Stimulated activated CD8-positive, alpha-beta memory T cell treated with anti-CD3 and anti-CD28 coated beads, Interleukin-15, amount 100 ng/mL, for 48 hours (primary cell): Measurements from ENCODE around the gene CEP192.
A peak's percentile ranks its signal among the peaks of the same experiment; 100 is the strongest.
"Not testable (repeated sequence)": the region's sequence is repeated elsewhere in the genome, so short reads cannot be mapped to it uniquely, and the experiment has no call there.

Experiments used
- DNase-seq, 2 donors: peaks; one replicate each; pipeline ENCODE4 v3.0.0-alpha.2; 2020; ENCODE audit warnings: low read depth in 2 of 2

CEP192 gene

DNA sequence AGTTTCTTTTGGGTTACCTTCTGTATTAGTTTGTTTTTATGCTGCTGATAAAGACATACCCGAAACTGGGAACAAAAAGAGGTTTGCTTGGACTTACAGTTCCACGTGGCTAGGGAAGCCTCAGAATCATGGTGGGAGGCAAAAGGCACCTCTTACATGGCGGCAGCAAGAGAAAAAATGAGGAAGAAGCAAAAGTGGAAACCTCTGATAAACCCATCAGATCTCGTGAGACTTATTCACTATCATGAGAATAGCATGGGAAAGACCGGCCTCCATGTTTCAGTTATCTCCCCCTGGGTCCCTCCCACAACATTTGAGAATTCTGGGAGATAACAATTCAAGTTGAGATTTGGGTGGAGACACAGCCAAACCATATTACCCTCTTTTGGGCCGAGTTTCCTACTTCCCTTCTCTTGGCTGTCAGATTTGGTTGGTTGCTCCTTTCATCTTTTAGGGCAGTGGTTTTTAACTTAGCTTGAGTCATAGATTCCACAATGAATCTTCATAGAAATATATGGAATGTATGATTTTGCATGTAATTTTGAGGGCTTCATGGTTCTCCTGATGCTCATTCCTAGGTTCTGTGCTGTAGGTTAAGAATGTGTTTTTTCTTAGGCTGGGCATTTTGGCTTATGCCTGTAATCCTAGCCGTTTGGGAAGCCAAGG lies 44.2 kb downstream of the CEP192 start:
- no peak for DNase-seq

- DNase-seq = no peak
Observed at GRCh38 chr18:13036622-13037320, 45.6 kb downstream of the CEP192 start.

DNA sequence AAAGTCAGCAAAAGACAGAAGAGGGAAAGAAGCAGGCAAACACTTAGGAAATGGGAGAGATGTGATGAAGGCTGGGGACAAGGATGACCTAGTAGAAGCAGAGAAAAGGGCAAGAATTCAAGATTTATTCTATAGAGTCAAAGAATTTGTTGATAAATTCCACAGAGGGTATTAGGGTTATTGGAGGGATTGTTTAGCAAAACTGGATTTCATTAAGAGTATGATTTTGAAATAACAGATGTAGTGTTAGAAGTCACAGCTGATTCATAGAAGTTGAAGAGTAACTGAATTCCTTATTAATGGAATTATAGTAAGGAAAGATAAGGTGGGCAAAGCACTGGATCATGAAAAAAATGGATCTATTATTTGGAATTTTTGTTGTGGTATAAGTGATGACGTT lies 48.6 kb downstream of the CEP192 start:
- no peak for DNase-seq

GRCh38 chr18:13043066-13043465 lies 51.9 kb downstream of the CEP192 start:
- DNase-seq = no peak

DNA sequence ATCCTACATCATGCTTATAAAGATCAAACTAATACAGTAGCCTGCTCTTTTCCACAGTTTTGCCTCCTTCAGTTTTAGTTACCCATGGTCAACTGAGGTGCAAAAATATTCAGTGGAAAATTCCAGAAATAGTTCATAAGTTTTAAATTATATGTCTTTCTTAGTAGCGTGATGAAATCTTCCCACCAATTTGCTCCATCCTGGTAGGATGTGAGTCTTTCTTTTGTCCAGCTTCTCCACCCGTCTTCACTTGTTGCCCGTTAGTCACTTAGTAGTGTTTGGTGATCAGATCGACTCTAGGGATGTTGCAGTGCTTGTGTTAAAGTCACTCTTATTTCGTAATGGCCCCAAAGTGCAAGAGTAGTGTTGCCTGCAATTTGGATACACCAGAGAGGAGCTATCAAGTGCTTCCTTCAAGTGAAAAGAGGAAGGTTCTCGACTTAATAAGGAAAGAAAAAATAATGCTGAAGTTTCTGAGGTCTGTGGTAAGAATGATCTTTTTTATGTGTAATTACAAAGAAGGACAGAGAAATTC lies 57.0 kb downstream of the CEP192 start:
- DNase-seq = no peak

GRCh38 chr18:13051159-13051558 lies 60.0 kb downstream of the CEP192 start:
- no peak for DNase-seq

- DNase-seq = no peak
Observed at GRCh38 chr18:13051950-13052349, 60.8 kb downstream of the CEP192 start.

DNA sequence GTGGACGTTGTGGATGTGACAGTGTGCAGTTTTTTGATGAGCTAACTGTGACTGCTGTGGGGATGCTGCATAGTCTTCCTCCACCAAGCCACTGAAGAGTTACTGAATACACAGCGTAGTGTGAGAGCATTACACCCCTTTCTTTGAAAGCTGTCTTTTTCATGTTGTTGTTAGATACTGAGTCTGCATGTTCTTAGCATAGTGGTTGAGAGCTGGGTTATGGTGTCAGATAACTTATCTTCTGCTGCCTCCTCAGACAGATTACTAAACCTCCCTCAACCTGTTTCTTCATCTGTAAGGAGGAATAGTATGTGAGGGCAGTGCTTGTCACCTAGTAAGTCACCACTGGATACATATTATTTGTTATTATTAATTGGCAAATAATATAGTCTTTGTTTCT lies 63.2 kb downstream of the CEP192 start:
- DNase-seq = no peak

DNA sequence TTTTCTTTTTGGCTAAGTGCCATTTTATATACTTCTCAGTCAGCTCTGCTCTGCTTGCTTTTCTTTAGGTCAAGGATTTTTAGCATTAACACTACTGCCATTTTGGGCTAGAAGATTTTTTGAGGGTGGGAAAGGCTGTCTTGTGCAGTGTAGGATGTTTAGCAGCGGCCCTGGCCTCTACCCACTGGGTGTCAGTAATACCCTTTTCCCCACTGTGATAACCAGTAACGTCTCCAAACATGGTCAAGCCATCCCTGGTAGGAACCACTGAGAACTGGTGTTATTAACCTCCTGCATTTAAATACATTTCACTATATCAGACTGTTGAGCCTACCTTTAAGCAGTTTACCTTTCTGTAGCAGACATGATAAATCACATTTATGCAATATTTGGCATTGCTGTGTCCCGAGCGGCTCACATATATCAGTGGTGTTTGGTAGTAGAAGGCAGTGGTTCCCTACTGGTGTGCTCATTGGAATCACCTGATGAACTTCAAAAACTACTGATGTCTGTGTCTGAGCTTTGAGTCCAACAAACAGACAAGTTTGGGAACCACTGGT lies 70.5 kb downstream of the CEP192 start:
- DNase-seq = no peak

GRCh38 chr18:13067124-13067523 lies 76.0 kb downstream of the CEP192 start:
- peak in 1 of 2 donors; percentile 8 for DNase-seq

DNA sequence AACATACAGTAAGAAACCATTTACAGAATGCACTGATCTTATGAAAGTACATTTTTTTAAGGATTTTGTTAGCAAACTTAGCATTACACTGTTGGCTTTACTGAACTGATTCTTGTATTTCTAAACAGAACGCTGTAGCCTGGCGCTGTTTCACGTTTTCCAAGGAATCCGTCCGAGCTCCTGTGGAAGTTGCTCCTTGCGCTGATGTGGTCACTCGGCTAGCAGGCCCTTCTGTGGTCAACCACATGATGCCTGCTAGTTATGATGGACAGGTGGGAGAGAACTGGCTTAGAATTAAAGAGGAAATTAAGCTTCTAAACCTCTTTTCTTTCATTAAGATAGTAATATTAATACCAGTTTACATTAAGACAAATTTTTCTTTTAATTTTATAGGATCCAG lies 76.8 kb downstream of the CEP192 start:
- DNase-seq = no peak

DNA sequence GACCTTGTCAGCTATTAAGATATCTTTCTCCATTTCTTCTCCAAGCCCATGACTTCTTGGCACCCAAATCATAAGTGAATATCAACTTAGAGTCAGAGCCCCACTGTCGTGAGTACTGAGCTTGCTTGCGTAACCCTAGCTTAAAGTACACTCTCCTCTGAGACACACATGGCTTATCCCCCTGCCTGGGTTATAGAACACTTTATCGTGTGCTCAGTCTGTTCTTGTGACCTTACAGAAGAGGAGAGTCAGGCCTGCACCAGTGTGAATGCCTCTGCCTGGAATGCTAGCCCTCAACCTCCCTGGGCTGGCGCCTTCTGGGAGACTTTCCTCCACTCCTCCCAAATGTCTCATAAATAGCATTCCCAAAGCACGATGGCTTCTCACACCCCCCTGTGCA lies 79.3 kb downstream of the CEP192 start:
- DNase-seq = no peak

DNA sequence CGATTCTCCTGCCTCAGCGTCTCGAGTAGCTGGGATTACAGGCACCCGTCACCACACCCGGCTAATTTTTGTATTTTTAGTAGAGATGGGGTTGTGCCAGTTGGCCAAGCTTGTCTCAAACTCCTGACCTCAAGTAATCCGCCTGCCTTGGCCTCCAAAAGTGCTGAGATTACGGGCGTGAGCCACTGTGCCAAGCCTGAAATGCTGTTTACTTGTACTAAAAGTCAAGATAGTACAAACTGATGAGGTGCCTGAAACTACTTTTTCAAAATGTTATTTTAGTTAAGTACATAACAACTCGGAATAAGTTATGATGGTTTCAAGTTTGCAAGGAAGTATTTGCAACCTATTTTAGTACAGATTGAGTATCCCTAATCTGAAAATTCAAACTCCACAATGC lies 85.7 kb downstream of the CEP192 start:
- no peak for DNase-seq

- DNase-seq = no peak
Observed at GRCh38 chr18:13077473-13077872, 86.3 kb downstream of the CEP192 start.

- DNase-seq = not testable (repeated sequence)
Observed at GRCh38 chr18:13078065-13078464, 86.9 kb downstream of the CEP192 start.

GRCh38 chr18:13086906-13087305 lies 95.7 kb downstream of the CEP192 start:
- no peak for DNase-seq

- DNase-seq = no peak
Observed at GRCh38 chr18:13095466-13095865, 104.3 kb downstream of the CEP192 start.

DNA sequence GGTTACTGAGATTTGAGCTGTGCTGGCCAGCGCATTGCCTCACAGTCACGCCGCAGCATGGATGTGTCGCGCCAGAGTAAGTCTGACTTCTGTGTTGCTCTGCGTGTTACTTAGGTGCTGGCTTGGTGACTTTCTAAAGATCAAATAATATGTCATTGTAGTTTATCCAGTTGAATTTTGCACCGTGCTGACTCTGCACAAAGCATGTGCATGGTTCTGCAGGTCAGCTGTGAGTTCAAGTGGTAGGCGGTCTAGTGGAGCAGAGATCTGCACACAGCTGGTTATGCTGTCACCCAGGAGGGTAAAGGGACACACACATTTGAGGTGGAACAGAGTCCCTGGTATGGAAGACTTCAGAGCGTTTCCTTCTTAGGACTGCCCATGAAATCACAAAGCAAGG lies 105.1 kb downstream of the CEP192 start:
- no peak for DNase-seq

DNA sequence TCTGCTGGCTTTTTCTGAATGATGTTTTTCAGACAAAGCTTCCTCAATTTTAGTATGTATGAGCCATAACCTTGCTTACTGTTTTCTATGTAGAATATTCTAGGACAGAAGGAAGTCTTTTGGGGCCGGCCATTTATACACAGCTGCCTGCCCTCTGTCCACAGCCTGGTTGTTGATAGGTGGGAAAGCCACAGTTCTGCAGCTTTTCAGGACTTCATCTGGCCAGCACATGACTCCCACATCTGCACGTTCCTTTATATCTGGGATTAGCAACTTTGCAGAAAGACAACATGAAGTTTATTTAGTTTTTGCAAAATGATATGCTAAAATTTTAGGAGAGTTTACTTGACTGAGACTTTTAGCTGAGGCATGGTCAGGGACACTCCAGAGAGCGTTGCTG lies 105.6 kb downstream of the CEP192 start:
- DNase-seq = no peak

- DNase-seq = not testable (repeated sequence)
Observed at GRCh38 chr18:13098104-13098503, 106.9 kb downstream of the CEP192 start.

DNA sequence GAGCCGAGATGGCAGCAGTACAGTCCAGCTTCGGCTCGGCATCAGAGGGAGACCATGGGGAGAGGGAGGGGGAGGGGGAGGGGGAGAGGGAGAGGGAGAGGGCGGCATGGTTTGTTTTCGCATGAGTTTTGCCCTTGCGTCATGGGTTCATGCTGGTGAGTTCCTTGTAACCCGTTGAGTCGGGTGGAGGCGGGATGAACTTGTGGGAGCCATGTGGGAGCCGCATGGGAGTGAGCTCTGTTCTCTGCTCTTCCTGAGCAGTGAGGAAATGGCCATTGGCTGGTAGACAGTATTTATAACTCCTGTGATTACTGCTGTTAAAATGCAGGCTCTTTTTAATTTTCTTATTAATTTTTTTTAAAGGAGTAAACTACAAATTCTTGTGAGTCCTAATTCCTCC lies 108.0 kb downstream of the CEP192 start:
- DNase-seq = no peak

- no peak for DNase-seq
Observed at GRCh38 chr18:13100942-13101658, 109.9 kb downstream of the CEP192 start.
